Measurements from ENCODE around the gene GGT7.

- TF ChIP-seq CTCF (IDR thresholded peaks at IDR 0.05) (no peak), REST (IDR thresholded peaks at IDR 0.05; ENCODE audit: insufficient read depth in 1 of 2, low read depth in 2 of 2, low read length in 1 of 2) (no peak), POLR2AphosphoS5 (IDR thresholded peaks at IDR 0.05; ENCODE audit: low read depth, low read length) (no peak)
Measured at GRCh38 chr20:34884260-34884659, 11.6 kb upstream of the GGT7 start.
